Stomach (tissue), 4 donors: Measurements from ENCODE around the gene IGDCC3.

Source experiments
- POLR2A ChIP-seq, 4 donors: fragments of 450-650 bp; IDR thresholded peaks; one replicate each; pipeline ENCODE4 v1.6.1; 2016; ENCODE audit warnings: antibody characterized with exemption in 4 of 4, control low read depth in 2 of 4, mild to moderate bottlenecking in 1 of 4, moderate library complexity in 1 of 4
- POLR2AphosphoS5 ChIP-seq, 3 donors: sonication (generic); formaldehyde crosslinking; IDR thresholded peaks; one replicate each; pipeline ENCODE4 v1.6.1; 2016; ENCODE audit warnings: antibody characterized with exemption in 3 of 3

- TF ChIP-seq POLR2A (IDR thresholded peaks at IDR 0.05) (no peak), POLR2AphosphoS5 (IDR thresholded peaks at IDR 0.05) (no peak)
These were observed 5.7 kb upstream of the IGDCC3 start for GRCh38 chr15:65383456-65383855.
